SIG-M5 (cell line): ENCODE results near the gene PFKFB4.
"Not testable (repeated sequence)": the region's sequence is repeated elsewhere in the genome, so short reads cannot be mapped to it uniquely, and the experiment has no call there.

Source experiments
- DNase-seq: peaks from one replicate; lab custom pipeline; 2025; lab: John Stamatoyannopoulos, UW

Gene PFKFB4

GRCh38 chr3:48558493-48559134, 2.0 kb upstream of the PFKFB4 start:
- peak; percentile 15 for DNase-seq

- no peak for DNase-seq
Measured at GRCh38 chr3:48555949-48556795, 431 bp downstream of the PFKFB4 start.

- DNase-seq: no peak
Measured at GRCh38 chr3:48555231-48555948, 1.2 kb downstream of the PFKFB4 start.

- DNase-seq: no peak
Measured at GRCh38 chr3:48553886-48554845, 2.4 kb downstream of the PFKFB4 start.

- no peak for DNase-seq
Measured at GRCh38 chr3:48553361-48553760, 3.2 kb downstream of the PFKFB4 start.

GRCh38 chr3:48552111-48552951, 4.3 kb downstream of the PFKFB4 start:
- no peak for DNase-seq

- DNase-seq: not testable (repeated sequence)
Measured at GRCh38 chr3:48551651-48552050, 5.0 kb downstream of the PFKFB4 start.

- no peak for DNase-seq
Measured at GRCh38 chr3:48548729-48549705, 7.6 kb downstream of the PFKFB4 start.

- no peak for DNase-seq
Measured at GRCh38 chr3:48548126-48548525, 8.5 kb downstream of the PFKFB4 start.

GRCh38 chr3:48546203-48546829, 10.3 kb downstream of the PFKFB4 start:
- no peak for DNase-seq

- no peak for DNase-seq
Measured at GRCh38 chr3:48544141-48544540, 12.5 kb downstream of the PFKFB4 start.

GRCh38 chr3:48543271-48543866, 13.2 kb downstream of the PFKFB4 start:
- DNase-seq: no peak

GRCh38 chr3:48538451-48538850, 18.2 kb downstream of the PFKFB4 start:
- no peak for DNase-seq

- DNase-seq: no peak
Measured at GRCh38 chr3:48536785-48537184, 19.8 kb downstream of the PFKFB4 start.

- DNase-seq: no peak
Measured at GRCh38 chr3:48536116-48536515, 20.5 kb downstream of the PFKFB4 start.

- DNase-seq: no peak
Measured at GRCh38 chr3:48535578-48535977, 21.0 kb downstream of the PFKFB4 start.

- no peak for DNase-seq
Measured at GRCh38 chr3:48532977-48533337, 23.6 kb downstream of the PFKFB4 start.

GRCh38 chr3:48532271-48532976, 24.2 kb downstream of the PFKFB4 start:
- no peak for DNase-seq
